ENCODE measurements around the gene SNX9.
"Not testable (repeated sequence)": the region's sequence is repeated elsewhere in the genome, so short reads cannot be mapped to it uniquely, and the experiment has no call there.

Gene SNX9

DNA sequence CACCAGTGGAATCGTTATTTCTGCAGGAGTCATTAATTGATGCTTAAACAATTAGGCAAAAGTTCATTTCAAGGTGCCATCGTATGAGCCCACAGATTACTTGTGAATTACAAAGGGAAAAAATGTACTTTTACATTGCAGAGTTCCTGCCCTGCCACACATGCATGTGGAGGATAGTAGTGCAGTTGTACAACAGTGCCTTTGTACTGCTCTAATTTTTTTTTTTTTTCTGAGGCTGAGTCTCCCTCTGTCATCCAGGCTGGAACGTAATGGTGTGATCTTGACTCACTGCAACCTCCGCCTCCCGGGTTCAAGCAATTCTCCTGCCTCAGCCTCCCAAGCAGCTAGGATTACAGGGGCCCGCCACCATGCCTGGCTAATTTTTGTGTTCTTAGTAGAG is 132.6 kb downstream of the SNX9 start:
- in situ Hi-C loops (cut with HindIII; ENCODE audit: low pct_unique_long_range_greater_than_20kb, low sequenced_read_pairs), result no loop called here
- TF ChIP-seq JUND (IDR thresholded peaks at IDR 0.05; ENCODE audit: low read depth), result no peak
- no peak for DNase-seq (ENCODE audit: low read depth in 1 of 2, low spot score in 1 of 2)

DNA sequence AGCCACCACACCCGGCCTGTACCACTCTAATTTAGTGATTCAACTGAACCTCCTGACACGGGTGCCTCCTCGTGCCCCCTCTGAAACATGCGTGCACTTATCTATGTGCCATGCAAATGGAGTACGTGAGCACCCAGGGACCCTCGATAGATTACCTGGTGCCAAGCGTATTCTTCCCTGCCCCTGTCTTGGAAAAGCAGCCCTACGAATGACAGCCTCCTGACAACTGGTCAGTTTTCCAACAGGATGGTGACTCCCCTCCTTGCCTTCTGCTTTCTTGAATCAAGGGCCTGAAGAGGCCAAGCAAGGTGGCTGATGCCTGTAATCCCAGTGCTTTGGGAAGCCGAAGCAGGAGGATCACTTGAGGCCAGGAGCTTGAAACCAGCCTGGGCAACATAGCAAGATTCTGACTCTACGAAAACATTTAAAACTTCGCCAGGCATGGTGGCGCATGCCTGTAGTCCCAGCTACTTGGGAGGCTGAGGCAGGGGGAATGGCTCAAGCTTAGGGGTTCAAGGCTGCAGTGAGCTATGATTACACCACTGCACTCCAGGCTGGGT is 133.2 kb downstream of the SNX9 start:
- in situ Hi-C loops (cut with HindIII; ENCODE audit: low pct_unique_long_range_greater_than_20kb, low sequenced_read_pairs), result no loop called here
- TF ChIP-seq JUND (IDR thresholded peaks at IDR 0.05; ENCODE audit: low read depth), result no peak
- no peak for DNase-seq (ENCODE audit: low read depth in 1 of 2, low spot score in 1 of 2)

DNA sequence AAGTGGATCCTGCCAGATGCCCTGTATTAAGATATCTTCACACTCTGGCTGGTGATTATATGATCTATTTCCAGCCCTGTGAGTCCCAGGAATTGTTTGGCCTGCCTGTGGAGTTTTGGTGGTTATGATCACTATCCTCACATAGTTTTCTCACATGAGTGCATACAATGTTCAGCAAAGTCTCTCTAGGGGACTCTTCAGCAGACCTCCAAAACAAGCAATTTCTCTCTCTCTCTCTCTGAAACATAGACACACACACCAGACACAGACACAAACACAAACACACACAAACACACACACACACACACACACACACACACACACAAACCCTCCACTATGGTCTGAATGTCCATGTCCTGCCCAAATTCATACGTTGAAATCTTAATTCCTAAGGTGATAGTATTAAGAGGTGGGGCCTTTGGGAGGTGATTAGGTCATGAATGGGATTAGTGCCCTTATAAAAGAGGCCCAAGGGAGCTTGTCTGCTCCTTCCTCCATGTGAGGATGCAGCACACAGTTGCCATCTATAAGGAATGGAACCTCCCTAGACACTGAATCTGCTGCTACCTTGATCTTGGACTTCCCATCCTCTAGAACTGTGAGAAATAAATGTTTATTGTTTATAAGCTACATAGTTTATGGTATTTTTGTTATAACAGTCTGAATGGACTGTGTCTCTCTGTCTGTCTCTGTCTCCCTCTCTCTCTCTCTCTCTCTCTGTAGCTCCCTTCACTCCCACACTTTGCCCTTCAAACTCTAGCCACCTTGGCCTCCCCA is 136.6 kb downstream of the SNX9 start:
- no peak for DNase-seq (ENCODE audit: low read depth in 1 of 2, low spot score in 1 of 2)
- no peak for TF ChIP-seq JUND (IDR thresholded peaks at IDR 0.05; ENCODE audit: low read depth)
- in situ Hi-C loops (cut with HindIII; ENCODE audit: low pct_unique_long_range_greater_than_20kb, low sequenced_read_pairs), result no loop called here

DNA sequence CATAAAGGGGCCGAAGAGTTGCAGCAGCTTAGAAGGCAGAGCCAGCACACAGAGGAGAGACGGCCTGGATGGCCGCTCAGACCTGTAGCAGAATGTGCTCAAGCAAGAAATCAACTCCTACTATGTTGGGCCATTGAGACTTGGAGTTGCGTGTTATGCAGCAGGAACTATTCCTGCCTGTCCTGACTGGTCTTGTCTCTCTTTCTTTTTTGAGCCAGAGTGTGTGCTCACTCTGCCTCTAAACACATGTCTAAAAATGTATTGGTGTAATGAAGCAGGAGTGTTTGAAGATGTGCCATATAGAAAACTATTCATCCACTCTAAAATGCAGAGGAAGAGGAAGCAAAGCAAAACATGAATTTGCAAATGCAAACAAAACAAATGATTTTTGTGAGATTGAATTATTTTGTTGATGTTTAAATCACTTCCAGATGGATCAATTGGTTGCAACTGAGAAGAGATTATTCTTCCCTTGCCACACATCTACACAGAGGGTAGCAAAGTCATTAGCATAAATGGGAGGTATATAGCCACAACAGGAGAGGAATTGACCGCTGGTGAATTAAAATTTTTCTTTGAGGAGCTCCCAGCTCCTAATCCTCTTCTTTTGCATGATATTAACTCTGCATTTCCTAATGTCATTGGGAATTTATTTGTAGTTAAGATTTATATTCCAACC is 138.2 kb downstream of the SNX9 start:
- no peak for TF ChIP-seq JUND (IDR thresholded peaks at IDR 0.05; ENCODE audit: low read depth)
- in situ Hi-C loops (cut with HindIII; ENCODE audit: low pct_unique_long_range_greater_than_20kb, low sequenced_read_pairs), result no loop called here
- DNase-seq (ENCODE audit: low read depth in 1 of 2, low spot score in 1 of 2), result no peak

DNA sequence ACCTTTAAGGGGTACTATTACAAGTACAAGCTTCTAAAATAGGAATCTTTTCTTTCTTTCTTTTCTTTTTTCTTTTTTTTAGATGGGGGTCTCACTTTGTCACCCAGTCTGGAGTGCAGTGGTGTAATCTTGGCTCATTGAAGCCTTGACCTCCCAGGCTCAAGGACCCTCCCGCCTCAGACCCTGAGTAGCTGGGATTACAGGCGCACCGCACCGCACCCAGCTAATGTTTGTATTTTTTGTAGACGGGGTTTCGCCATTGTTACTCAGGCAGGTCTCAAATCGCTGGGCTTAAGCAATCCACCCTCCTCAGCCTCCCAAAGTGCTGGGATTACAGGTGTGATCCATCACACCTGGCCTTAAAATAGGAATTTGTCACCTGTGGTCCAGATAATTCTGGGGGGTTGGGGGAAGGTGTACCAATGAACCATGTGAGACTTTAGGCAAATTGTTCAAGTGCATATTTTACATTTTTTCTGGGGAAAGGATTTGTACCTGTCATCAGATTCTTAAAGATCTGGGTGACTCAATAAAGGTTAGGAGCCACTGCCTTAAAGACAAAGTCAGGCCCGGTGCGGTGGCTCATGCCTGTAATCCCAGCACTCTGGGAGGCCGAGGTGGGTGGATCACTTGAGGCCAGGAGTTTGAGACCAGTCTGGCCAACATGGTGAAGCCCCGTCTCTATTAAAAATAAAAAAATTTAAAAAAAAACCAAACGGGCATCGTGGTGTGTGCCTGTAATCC is 139.0 kb downstream of the SNX9 start:
- no peak for DNase-seq (ENCODE audit: low read depth in 1 of 2, low spot score in 1 of 2)
- TF ChIP-seq JUND (IDR thresholded peaks at IDR 0.05; ENCODE audit: low read depth), result no peak
- in situ Hi-C loops (cut with HindIII; ENCODE audit: low pct_unique_long_range_greater_than_20kb, low sequenced_read_pairs), result no loop called here

DNA sequence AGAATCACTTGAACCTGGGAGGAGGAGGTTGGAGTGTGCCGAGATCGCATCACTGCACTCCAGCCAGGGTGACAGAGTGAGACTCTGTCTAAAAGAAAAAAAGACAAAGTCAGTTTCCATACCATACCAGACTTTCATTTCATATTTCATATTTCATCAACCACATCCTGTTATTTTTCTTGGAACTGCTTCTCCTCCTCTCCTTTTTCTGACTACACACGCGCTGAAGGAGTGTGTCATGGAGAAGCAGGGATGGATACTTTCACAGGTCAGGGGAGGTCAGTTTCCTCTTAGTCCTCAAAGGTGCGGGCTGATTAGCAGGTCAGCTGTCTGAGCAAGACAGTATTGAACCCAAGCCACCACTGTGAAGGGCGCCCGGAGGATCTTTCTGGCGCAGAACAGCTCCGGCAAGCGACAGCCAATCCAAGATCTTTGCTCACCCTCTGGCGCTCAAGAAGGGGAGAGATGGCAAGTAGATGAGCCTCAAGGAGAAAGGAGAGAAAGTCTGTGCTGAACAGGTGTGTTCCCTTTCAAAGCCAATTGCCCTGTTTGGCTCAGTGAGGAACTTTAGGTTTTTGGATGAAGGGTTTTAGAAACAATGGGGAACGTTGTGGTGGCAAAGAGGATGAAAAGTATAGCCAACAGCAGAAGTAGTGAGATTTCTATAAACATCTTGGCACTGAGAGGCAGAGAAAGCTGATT is 139.7 kb downstream of the SNX9 start:
- DNase-seq (ENCODE audit: low read depth in 1 of 2, low spot score in 1 of 2), result no peak
- in situ Hi-C loops (cut with HindIII; ENCODE audit: low pct_unique_long_range_greater_than_20kb, low sequenced_read_pairs), result no loop called here
- TF ChIP-seq JUND (IDR thresholded peaks at IDR 0.05; ENCODE audit: low read depth), result no peak

DNA sequence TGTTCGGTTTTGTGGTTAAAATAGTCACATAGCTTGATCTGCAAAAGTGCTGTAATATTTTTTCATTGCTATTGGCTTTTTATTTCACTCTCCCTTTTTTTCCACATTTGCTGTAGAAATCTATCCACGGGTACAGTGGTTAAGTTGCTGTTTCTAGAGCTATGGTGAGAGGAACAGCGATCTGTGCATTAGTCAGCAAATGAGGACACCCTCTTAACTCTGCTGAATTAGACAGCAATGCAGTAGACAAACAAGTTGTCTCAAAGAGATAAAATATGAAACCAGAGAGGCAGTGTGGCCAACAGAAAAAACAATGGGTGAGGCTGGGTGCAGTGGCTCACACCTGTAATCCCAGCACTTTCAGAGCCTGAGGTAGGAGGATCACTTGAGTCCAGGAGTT is 141.1 kb downstream of the SNX9 start:
- no peak for TF ChIP-seq JUND (IDR thresholded peaks at IDR 0.05; ENCODE audit: low read depth)
- DNase-seq (ENCODE audit: low read depth in 1 of 2, low spot score in 1 of 2), result no peak
- in situ Hi-C loops (cut with HindIII; ENCODE audit: low pct_unique_long_range_greater_than_20kb, low sequenced_read_pairs), result no loop called here

DNA sequence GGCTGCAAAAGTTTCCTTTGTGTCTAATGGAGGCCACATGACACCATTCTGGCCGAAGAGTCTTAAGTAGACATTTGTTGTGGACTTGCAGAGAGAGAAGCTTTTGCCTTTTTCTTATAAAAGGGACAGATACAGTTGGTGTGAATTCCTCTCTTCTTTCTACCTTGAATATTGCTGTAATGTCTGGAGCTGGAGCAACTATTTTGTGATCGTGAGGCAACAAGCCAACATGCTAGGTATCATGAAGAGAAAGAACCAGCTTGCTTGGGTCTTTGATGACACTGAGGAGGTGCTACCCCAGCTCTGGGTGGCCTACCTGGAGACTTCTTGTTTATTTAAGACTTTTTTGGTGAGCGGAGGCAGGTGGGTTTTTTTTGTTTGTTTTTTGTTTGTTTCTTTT is 142.3 kb downstream of the SNX9 start:
- in situ Hi-C loops (cut with HindIII; ENCODE audit: low pct_unique_long_range_greater_than_20kb, low sequenced_read_pairs), result no loop called here
- TF ChIP-seq JUND (IDR thresholded peaks at IDR 0.05; ENCODE audit: low read depth), result no peak
- no peak for DNase-seq (ENCODE audit: low read depth in 1 of 2, low spot score in 1 of 2)

DNA sequence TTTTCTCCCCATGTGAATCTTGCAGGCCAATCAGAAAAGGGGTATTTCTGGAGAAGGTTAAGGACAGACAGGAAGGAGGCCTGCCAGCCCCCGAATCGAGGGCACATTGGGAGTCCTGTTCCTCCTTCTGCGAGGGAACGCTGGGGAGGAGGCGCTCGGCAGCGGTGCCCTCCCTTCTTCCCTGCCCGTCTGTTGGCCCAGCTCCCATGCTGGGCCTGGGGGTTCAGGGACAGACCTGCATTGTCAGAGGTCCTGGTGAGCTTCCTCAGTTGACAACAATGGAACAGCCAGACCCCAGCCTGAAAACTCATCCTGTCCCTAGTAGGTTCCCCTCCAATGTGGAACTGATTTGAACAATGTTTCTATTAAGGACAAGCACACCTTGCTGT is 143.5 kb downstream of the SNX9 start:
- TF ChIP-seq JUND (IDR thresholded peaks at IDR 0.05; ENCODE audit: low read depth), result no peak
- in situ Hi-C loops (cut with HindIII; ENCODE audit: low pct_unique_long_range_greater_than_20kb, low sequenced_read_pairs), result no loop called here
- no peak for DNase-seq (ENCODE audit: low read depth in 1 of 2, low spot score in 1 of 2)

DNA sequence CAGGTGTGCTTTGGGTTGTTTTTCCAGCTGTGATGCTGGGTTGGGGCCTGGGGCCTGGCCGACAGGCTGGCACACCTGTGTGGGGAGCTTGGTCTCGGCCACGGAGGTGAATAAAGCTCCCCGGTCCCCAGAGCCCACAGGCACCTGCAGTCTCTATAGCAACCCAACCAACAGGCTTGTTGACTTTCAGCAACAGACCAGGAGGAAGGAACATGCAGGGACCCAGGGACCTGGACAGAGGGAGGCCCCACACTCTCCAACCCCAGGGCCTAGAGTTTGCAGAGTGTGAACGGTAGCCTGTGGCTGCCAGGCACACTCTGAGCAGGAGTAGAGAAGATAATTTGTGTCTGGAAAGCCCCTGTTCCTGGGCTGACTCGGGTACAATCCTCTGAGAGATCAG is 144.0 kb downstream of the SNX9 start:
- in situ Hi-C loops (cut with HindIII; ENCODE audit: low pct_unique_long_range_greater_than_20kb, low sequenced_read_pairs), result no loop called here

DNA sequence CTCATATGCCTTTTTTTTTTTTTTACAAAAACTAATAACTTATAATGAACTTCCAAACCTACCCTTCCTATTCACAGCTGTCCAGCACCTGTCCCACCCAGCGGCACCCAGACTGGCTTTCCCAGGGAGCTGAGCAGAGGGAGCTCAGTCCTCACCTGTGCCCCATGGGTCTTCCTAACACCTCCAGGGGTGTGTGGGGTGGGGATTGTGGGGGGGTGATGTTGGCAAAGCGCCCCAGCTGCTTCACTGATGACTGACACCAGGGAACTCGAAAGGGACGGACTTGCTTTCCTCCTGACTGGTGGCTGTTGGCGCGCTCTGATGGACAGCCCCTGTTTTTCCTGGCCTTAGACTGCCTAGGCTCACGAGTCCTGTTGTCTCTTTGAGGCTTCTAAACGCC is 144.4 kb downstream of the SNX9 start:
- in situ Hi-C loops (cut with HindIII; ENCODE audit: low pct_unique_long_range_greater_than_20kb, low sequenced_read_pairs), result no loop called here
- no peak for TF ChIP-seq JUND (IDR thresholded peaks at IDR 0.05; ENCODE audit: low read depth)
- DNase-seq (ENCODE audit: low read depth in 1 of 2, low spot score in 1 of 2), result no peak

More for the DNA sequence above, 144.0 kb downstream of the SNX9 start:
- TF ChIP-seq JUND (IDR thresholded peaks at IDR 0.05; ENCODE audit: low read depth), result no peak
- peak in 1 of 2 experiments; percentile 47 for DNase-seq (ENCODE audit: low read depth in 1 of 2, low spot score in 1 of 2)

DNA sequence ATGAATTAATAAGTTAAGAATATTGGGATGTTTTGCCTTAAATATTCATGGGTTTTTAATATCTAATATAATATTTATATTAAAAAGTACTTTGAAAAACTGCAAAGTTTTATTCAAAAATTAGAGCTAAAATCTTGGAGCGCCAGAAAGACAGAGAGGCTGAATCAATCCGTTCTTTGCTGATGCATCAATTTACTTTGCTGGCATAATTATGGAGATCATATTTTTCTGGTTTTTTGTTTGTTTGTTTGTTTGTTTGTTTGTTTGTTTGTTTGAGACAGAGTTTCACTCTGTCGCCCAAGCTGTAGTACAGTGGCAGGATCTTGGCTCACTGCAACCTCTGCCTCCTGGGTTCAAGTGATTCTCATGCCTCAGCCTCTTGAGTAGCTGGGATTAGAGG is 149.1 kb downstream of the SNX9 start:
- DNase-seq (ENCODE audit: low read depth in 1 of 2, low spot score in 1 of 2); in situ Hi-C loops (cut with HindIII; ENCODE audit: low pct_unique_long_range_greater_than_20kb, low sequenced_read_pairs): not testable (repeated sequence)
